T47D (cell line): ENCODE data around the gene VANGL1.
"Not testable (repeated sequence)": the region's sequence is repeated elsewhere in the genome, so short reads cannot be mapped to it uniquely, and the experiment has no call there.

Experiments
- DNase-seq, 2 experiments: peaks; one replicate each; pipeline versions ENCODE4 v3.0.0 to v3.0.0-alpha.2; 2011 to 2012; ENCODE audit warnings: low read depth in 1 of 2, low spot score in 1 of 2
- JUND ChIP-seq: IDR thresholded peaks from 2 replicates; pipeline ENCODE4 v1.6.1; 2012; ENCODE audit warnings: low read depth
- in situ Hi-C: cut with HindIII; loops from 2 replicates; pipeline ENCODE4 v1.10.0; 2016; ENCODE audit warnings: low sequenced_read_pairs, low pct_unique_long_range_greater_than_20kb

The VANGL1 gene

DNA sequence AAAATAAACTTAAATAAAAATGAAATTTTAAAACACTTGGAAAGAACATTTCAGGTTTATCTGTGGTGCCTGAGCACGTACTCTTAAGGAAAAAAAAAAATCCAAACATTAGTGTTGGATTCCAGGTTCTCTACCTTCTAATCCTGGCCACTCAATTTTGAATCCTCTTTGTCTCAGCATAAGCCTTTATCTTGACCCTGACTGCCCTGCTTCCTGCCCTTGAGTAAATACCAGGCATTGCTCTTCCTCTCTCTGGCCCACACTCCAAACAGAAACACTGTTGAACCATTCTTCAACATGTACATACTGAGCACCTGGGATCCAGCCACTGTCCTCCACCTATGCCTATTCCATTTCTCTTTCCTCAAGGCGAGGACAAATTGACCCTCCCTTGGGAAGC lies 11.4 kb upstream of the VANGL1 start:
- DNase-seq = no peak
- no peak for TF ChIP-seq JUND
- in situ Hi-C loops = no loop called here

- DNase-seq = no peak
- no peak for TF ChIP-seq JUND
- in situ Hi-C loops = no loop called here
Observed at GRCh38 chr1:115632251-115633026, 9.3 kb upstream of the VANGL1 start.

DNA sequence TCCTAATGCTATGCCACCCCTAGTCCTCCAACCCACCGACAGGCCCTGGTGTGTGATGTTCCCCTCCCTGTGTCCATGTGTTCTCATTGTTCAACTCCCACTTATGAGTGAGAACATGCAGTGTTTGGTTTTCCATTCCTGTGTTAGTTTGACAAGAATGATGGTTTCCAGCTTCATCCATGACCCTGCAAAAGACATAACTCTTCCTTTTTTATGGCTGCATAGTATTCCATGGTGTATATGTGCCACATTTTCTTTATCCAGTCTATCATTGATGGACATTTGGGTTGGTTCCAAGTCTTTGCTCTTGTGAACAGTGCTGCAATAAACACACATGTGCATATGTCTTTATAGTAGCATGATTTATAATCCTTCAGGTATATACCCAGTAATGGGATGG lies 8.2 kb upstream of the VANGL1 start:
- not testable (repeated sequence) for DNase-seq

DNA sequence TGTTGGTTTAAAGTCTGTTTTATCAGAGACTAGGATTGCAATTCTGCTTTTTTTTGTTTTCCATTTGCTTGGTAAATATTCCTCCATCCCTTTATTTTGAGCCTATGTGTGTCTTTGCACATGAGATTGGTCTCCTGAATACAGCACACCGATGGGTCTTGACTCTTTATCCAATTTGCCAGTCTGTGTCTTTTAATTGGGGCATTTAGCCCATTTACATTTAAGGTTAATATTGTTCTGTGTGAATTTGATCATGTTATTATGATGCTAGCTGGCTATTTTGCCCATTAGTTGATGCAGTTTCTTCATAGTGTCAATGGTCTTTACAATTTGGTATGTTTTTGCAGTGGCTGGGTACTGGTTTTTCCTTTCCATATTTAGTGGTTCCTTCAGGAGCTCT lies 4.5 kb upstream of the VANGL1 start:
- in situ Hi-C loops, DNase-seq: not testable (repeated sequence)

More for the DNA sequence above, 8.2 kb upstream of the VANGL1 start:
- in situ Hi-C loops = not testable (repeated sequence)

- no peak for DNase-seq
- in situ Hi-C loops = no loop called here
- no peak for TF ChIP-seq JUND
Observed at GRCh38 chr1:115640384-115640783, 1.4 kb upstream of the VANGL1 start.

DNA sequence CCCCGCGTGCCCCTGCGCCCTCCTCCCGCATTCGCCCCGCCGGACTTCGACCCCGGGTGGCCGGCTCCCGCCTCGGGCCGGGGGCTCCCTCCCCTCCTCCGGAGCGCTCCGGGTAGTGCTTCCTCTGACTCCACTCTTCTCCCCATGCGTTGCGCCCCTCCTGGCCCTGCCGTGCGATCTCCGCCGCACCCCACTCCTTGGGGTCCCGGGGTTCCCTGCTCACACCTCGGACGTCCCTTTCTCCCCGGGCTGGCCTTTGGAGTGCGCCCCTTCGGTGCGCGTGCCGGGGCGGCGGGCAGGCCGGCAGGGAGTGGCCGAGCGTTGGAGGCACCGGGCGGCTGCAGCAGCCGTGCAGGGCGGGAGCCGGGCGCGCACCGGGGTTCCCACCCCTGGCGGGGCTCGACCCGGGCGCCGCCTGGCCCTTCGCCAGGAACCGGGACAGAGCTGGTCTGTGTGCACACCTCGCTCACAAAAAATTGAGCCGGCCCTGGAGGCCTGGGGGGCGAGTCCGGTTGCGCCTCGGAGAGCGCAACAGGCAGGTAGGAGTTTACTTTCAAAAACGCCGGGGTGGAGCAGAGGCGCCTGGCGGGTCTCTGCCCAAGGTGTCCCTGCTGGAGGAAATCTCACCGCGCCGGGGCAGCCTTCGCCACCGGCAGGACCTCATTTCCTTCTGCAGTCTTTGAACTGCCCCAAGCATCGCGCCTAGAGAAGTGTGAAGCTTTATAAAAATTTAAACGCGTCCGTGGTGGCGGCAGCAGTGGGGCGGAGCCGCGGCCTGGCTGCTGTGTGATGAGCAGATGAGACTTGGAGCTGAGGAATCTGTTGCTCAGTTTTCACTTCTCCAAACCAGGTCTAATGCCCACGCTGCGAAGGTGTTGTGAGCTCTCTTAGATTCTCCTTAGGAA lies 650 bp downstream of the VANGL1 start:
- in situ Hi-C loops = no loop called here
- DNase-seq = peak; percentile 60 to 71
- TF ChIP-seq JUND = no peak

DNA sequence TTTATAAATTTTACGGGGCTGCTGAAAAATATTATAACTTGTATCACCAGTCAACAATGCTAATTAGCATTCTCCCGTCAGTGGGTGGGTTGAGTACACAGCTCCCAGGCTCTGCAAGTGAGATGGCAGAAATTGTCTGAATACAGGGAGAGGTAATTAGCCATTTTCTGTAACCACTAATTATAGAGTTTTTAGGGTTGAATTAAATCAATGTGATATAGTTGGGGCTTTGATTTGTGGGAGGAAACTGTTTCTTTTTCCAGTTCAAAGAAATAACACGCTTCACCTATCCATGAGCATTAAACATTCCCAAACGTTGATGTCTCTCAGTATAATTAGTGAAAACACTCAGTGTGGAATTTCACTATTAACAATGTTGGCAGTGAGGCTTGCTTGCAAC lies 1.5 kb downstream of the VANGL1 start:
- TF ChIP-seq JUND = no peak
- in situ Hi-C loops = no loop called here
- no peak for DNase-seq

GRCh38 chr1:115643666-115644065 lies 1.9 kb downstream of the VANGL1 start:
- in situ Hi-C loops = no loop called here
- no peak for DNase-seq
- TF ChIP-seq JUND = no peak

GRCh38 chr1:115644109-115644508 lies 2.3 kb downstream of the VANGL1 start:
- in situ Hi-C loops = no loop called here
- TF ChIP-seq JUND = no peak
- no peak for DNase-seq

- in situ Hi-C loops = no loop called here
- DNase-seq = no peak
- no peak for TF ChIP-seq JUND
Observed at GRCh38 chr1:115647047-115647446, 5.3 kb downstream of the VANGL1 start.

- DNase-seq = no peak
- in situ Hi-C loops = no loop called here
- TF ChIP-seq JUND = no peak
Observed at GRCh38 chr1:115647507-115647906, 5.7 kb downstream of the VANGL1 start.

- TF ChIP-seq JUND = no peak
- in situ Hi-C loops = no loop called here
- DNase-seq = no peak
Observed at GRCh38 chr1:115647919-115648650, 6.3 kb downstream of the VANGL1 start.
